Pancreas (tissue), 10 donors: Measurements from ENCODE around the gene FTH1. TPM values are rescaled to one million over a fixed set of nuclear protein-coding genes. Genes with fewer than 3 reads are reported as not detected.

Experiments used
- ATAC-seq, 4 donors: fragments of 200-7000 bp; cut with Tn5 transposase; one replicate each; pipeline versions ENCODE4 v1.8.0 to v1.9.1; 2020; ENCODE audit warnings: mild to moderate bottlenecking in 4 of 4, moderate library complexity in 4 of 4
- DNase-seq, 6 donors: peaks; one replicate each; pipeline ENCODE4 v3.0.0-alpha.2; 2020
- FAIRE-seq: peaks from 2 replicates; lab custom pipeline; 2012; peaks lifted over from hg19 to GRCh38; lab: Jason Lieb, UNC
- H3K27ac ChIP-seq, 4 donors: fragments of 200-600 bp; sonication (generic); 1 replicate in 3 of 4; 2 replicates in 1 of 4; pipeline versions ENCODE4 v1.5.0 to v1.8.0; 2020
- H3K27me3 ChIP-seq, 4 donors: fragments of 200-600 bp; one replicate each; pipeline ENCODE4 v1.8.0; 2021
- H3K36me3 ChIP-seq, 3 donors: fragments of 200-600 bp; sonication (generic) in 1 of 3; one replicate each; pipeline versions ENCODE4 v1.5.0 to v1.8.0; 2020 to 2021
- H3K4me1 ChIP-seq, 3 donors: fragments of 200-600 bp; one replicate each; pipeline ENCODE4 v1.8.0; 2021
- H3K4me3 ChIP-seq, 4 donors: fragments of 200-600 bp; sonication (generic) in 2 of 4; one replicate each; pipeline versions ENCODE4 v1.5.0 to v1.8.0; 2020 to 2021
- H3K9me3 ChIP-seq, 4 donors: fragments of 200-600 bp; one replicate each; pipeline ENCODE4 v1.8.0; 2021
- WGBS, 2 donors: extraction: QIAGEN DNeasy Blood & Tissue Kit; methylation state at CpG; one replicate each; pipeline ENCODE4 v1.1.7; 2013; 5-methylcytosine and 5-hydroxymethylcytosine counted together
- intact Hi-C, 3 donors: fragments of 100-400 bp; cut with DNase I; formaldehyde crosslinking; loops; one replicate each; pipeline versions ENCODE4 v1.11.1 to v1.14.2; 2022
- polyA plus RNA-seq, 2 donors: library from polyadenylated mRNA; stranded (reverse); fragments of 200-250 nt; gene quantifications; one replicate each; pipeline ENCODE4 v1.2.3, GENCODE V29; 2013
- total RNA-seq, 6 donors: library from RNA; stranded (reverse); fragmentation: NEBNext Ultra II Directional in 4 of 6; extraction: Animal tissue kit (Norgen Biotek cat#: 25700) in 4 of 6; gene quantifications; one replicate each; pipeline versions ENCODE4 v1.2.1 to v1.2.4, GENCODE V29; 2021 to 2023
- TF ChIP-seq, protein P1 (sequence below), 4 donors: fragments of 200-600 bp; sonication (generic) in 3 of 4; IDR thresholded peaks; one replicate each; pipeline versions ENCODE4 v1.5.0 to v1.8.0; 2021; ENCODE audit warnings: antibody characterized with exemption in 4 of 4
- donor health status: healthy with polysubstance abuse.
- donor health status: DM: no; HTN: no; CAD: no; lungs with moderate emphysema.
- donor health status: DM: no; HTN: no; CAD: no.
- donor health status: control.
- donor health status: control.
- donor health status: Bipolar disorder and iron deficiency.
- donor health status: DM: yes; HTN: yes; CAD: no.
- donor health status: DM: no; HTN: no; CAD: no.
- donor health status: DM: no; HTN: no; CAD: no.
- donor health status: DM: yes; HTN: yes; CAD: no.

The FTH1 gene
- total and polyA plus RNA-seq, 8 donors: 1,114 to 1,772 (median 1,396) TPM

GRCh38 chr11:61971248-61972111, 4.0 kb upstream of the FTH1 start:
- peak overlapping the region in 1 of 4 donors; percentile 19 for H3K4me3 ChIP-seq
- TF ChIP-seq, protein P1, sequence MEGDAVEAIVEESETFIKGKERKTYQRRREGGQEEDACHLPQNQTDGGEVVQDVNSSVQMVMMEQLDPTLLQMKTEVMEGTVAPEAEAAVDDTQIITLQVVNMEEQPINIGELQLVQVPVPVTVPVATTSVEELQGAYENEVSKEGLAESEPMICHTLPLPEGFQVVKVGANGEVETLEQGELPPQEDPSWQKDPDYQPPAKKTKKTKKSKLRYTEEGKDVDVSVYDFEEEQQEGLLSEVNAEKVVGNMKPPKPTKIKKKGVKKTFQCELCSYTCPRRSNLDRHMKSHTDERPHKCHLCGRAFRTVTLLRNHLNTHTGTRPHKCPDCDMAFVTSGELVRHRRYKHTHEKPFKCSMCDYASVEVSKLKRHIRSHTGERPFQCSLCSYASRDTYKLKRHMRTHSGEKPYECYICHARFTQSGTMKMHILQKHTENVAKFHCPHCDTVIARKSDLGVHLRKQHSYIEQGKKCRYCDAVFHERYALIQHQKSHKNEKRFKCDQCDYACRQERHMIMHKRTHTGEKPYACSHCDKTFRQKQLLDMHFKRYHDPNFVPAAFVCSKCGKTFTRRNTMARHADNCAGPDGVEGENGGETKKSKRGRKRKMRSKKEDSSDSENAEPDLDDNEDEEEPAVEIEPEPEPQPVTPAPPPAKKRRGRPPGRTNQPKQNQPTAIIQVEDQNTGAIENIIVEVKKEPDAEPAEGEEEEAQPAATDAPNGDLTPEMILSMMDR (IDR thresholded peaks at IDR 0.05): no peak
- intact Hi-C loops: no loop called here
- H3K9me3 ChIP-seq: no peaks in the 10 kb centered on the region
- no peaks in the 10 kb centered on the region for H3K36me3 ChIP-seq
- peak overlapping the region; percentile 63 to 99 (median 88) for H3K27ac ChIP-seq
- DNase-seq: peak; percentile 88 to 99 (median 98)
- peak; percentile 52 to 60 (median 56) for ATAC-seq
- FAIRE-seq: no peak
- 10 to 16% methylated on average over 16 of the region's 16 CpGs for WGBS, 2 donors
- H3K27me3 ChIP-seq: no peaks in the 10 kb centered on the region
- peaks cover 47 to 57% (median 55%) of the 10 kb centered on the region in 3 donors for H3K4me1 ChIP-seq

DNA sequence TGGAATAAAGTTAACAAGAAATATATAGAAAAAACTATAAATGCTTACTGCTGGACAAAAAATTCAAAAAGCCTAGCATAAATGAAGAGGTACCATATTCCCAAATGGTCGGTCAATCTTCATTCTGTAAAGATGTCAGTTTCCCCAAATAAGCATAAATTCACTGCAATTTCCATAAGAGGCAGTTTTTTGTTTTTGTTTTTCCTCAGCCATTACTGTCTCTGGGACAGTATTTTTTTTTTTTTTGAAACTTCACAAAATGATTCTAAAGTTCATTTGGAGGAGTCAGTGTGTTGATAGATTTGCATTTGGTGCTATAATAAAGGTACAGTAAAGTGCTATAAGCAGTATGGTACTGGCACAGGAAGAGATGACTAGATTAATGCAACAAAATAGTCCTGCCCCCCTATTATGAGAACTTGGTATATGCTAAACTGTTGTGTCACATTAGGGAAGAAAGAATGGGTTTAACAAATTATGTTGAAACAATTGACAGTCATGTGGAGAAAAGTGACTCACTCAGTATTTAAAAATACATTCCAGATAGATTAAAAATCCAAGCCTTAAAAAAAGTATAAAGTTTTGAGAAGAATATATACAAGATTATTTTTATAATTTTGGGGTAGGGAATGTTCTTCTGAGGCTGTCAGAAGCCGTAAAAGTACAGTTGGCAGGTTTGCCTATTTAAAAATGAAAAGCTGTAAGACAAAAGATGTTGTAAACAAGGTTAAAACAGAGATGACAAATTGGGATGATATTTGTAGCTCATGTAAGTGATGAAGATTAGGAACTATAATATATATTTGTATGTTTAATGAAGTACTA, 2.6 kb upstream of the FTH1 start:
- Histone ChIP-seq H3K27me3 (no peaks in the 10 kb centered on the region), H3K36me3 (peaks cover 0 to 5% (median 5%) of the 10 kb centered on the region in 3 donors), H3K4me1 (peaks cover 47 to 57% (median 55%) of the 10 kb centered on the region in 3 donors), H3K4me3 (no peak overlapping the region), H3K9me3 (no peaks in the 10 kb centered on the region), H3K27ac (peak overlapping the region; percentile 63 to 99 (median 88))
- no peak for DNase-seq
- FAIRE-seq: no peak
- TF ChIP-seq, protein P1 (IDR thresholded peaks at IDR 0.05): no peak
- 91 to 94% methylated on average over 2 of the region's 2 CpGs for WGBS, 2 donors
- no peak for ATAC-seq
- intact Hi-C loops: no loop called here

DNA sequence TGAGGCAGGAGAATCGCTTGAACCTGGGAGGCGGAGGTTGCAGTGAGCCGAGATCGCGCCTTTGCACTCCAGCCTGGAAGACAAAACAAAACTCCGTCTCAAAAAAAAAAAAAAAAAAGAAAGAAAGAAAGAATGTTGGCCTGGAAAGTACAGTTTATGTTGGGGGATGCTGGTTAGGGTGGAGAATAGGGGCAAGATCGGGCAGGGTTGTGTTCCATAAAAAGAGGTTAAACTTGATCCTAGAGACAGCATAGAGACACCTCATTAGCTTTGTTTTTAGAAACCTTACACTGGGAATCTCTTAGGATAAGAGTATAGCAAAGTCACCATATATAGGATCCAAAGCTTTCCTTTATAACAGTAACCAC, 1.9 kb upstream of the FTH1 start:
- H3K27me3 ChIP-seq: no peaks in the 10 kb centered on the region
- H3K9me3 ChIP-seq: no peaks in the 10 kb centered on the region
- H3K4me3 ChIP-seq: no peak overlapping the region
- H3K27ac ChIP-seq: peak overlapping the region in 2 of 4 donors; percentile 99
- peaks cover 43 to 59% (median 56%) of the 10 kb centered on the region in 3 donors for H3K4me1 ChIP-seq
- ATAC-seq (no peak), DNase-seq (peak in 1 of 6 donors; percentile 4), FAIRE-seq (no peak)
- intact Hi-C loops: no loop called here
- peaks cover 0 to 11% (median 10%) of the 10 kb centered on the region in 3 donors for H3K36me3 ChIP-seq
- 91 to 93% methylated on average over 7 of the region's 7 CpGs for WGBS, 2 donors
- TF ChIP-seq, protein P1 (IDR thresholded peaks at IDR 0.05): no peak

DNA sequence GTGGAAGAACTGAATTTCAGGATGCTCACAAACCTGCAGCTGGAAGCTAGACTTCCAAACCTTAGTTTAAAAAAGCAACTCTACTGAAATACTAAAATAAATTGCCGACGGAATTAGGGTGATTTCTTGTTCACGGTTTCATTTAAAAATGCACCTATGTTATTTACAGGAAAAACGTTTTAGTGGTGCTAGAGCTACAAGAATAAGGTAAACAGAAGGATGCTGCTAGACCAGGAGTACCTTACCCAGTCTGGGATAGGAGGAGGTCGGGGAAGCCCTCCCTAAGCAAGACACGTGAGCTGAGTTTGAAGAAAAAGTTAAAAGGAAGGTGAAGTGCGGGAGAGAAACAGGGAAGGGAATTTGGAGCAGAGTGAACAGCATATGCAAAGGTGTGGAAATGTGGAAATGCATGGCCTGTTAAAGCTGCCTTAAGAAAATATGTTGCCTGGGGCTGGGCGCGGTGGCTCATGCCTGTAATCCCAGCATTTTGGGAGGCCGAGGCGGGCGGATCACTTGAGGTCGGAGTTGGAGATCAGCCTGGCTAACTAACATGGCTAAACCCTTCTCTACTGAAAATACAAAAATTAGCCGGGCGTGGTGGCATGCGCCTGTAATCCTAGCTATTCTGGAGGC, 1.4 kb upstream of the FTH1 start:
- Histone ChIP-seq H3K27me3 (no peaks in the 10 kb centered on the region), H3K36me3 (peaks cover 0 to 16% (median 10%) of the 10 kb centered on the region in 3 donors), H3K4me1 (peaks cover 40 to 60% (median 56%) of the 10 kb centered on the region in 3 donors), H3K9me3 (no peaks in the 10 kb centered on the region), H3K27ac (peak overlapping the region; percentile 97 to 99 (median 98)), H3K4me3 (peak overlapping the region in 3 of 4 donors; percentile 69 to 91 (median 77))
- FAIRE-seq: no peak
- peak in 4 of 6 donors; percentile 13 to 35 (median 18) for DNase-seq
- intact Hi-C loops: no loop called here
- ATAC-seq: no peak
- WGBS, 2 donors: 88 to 91% methylated on average over 15 to 16 of the region's 16 CpGs
- TF ChIP-seq, protein P1 (IDR thresholded peaks at IDR 0.05): no peak
